Measurements from ENCODE around the gene FLCN.

FLCN gene

DNA sequence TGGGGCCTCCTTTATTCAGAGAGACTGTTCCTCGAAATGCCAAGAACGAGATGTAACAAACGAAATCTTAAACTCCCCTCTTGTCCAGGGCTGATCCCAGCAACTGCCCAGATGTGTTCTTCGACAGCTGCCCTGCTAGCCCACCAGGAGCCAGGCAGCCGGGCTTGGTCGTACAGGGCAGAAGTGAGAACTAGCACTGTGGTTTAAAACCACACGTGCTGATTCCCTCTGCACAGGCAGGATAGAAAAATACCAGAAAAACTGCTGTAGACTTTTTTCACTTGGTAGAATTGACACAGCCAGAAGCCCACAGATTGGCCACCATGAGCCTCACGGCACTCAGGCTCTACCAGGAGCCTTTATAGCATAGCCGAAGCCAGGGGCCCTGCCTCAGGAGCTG is 64.0 kb downstream of the FLCN start:
- TF ChIP-seq FOXM1 (IDR thresholded peaks at IDR 0.05; ENCODE audit: borderline replicate concordance, low read depth) (no peak), NFIC (IDR thresholded peaks at IDR 0.05) (no peak), TAF1 (IDR thresholded peaks at IDR 0.05; ENCODE audit: low read depth) (no peak), YY1 (IDR thresholded peaks at IDR 0.05; ENCODE audit: low read depth) (no peak)

DNA sequence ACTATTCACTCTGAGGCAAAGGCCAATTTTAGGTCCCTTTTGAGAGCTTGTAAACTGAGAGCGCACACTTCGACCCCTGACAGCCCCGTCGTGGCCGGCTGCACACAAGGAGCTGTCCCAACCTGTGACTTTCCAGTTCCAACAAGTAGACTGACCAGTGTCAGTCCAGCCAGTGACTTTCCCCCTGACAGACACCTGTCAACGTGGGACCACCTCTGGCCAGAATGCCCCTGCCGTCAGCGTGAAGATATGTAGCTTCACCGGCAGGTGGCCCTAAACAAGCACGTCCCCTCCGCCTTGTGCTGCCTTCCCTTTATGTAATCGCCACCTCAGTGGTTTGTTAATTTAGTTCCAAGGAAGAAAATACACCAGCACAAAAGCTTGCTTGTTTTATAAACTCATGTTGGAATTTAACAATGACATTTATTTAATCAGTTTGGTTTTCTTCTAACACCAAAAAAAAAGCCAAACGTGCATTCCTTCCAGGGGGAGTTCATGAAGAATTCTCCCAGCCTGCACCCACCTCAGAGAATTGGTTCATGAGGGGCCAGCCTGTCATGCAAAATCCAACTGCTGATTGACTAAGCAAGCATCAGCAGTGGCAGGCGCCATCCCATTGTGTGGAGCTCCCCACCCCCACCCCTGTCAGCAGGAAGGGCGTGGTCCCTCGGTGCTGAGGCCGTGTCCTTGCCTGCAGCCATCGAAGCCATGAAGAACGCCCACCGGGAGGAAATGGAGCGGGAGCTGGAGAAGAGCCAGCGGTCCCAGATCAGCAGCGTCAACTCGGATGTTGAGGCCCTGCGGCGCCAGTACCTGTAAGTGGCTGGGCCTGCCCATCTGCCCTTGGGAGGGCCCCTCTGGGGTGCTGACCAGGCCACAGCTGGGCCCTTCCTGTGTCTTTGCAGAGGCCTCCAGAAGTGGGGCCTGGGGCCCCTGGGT is 64.7 kb downstream of the FLCN start:
- TF ChIP-seq FOXM1 (IDR thresholded peaks at IDR 0.05; ENCODE audit: borderline replicate concordance, low read depth) = no peak
- TF ChIP-seq TEAD4 (IDR thresholded peaks at IDR 0.05) = no peak
- TF ChIP-seq, protein P1, sequence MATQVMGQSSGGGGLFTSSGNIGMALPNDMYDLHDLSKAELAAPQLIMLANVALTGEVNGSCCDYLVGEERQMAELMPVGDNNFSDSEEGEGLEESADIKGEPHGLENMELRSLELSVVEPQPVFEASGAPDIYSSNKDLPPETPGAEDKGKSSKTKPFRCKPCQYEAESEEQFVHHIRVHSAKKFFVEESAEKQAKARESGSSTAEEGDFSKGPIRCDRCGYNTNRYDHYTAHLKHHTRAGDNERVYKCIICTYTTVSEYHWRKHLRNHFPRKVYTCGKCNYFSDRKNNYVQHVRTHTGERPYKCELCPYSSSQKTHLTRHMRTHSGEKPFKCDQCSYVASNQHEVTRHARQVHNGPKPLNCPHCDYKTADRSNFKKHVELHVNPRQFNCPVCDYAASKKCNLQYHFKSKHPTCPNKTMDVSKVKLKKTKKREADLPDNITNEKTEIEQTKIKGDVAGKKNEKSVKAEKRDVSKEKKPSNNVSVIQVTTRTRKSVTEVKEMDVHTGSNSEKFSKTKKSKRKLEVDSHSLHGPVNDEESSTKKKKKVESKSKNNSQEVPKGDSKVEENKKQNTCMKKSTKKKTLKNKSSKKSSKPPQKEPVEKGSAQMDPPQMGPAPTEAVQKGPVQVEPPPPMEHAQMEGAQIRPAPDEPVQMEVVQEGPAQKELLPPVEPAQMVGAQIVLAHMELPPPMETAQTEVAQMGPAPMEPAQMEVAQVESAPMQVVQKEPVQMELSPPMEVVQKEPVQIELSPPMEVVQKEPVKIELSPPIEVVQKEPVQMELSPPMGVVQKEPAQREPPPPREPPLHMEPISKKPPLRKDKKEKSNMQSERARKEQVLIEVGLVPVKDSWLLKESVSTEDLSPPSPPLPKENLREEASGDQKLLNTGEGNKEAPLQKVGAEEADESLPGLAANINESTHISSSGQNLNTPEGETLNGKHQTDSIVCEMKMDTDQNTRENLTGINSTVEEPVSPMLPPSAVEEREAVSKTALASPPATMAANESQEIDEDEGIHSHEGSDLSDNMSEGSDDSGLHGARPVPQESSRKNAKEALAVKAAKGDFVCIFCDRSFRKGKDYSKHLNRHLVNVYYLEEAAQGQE (IDR thresholded peaks at IDR 0.05; ENCODE audit: low read depth) = no peak
- TF ChIP-seq TCF12 (IDR thresholded peaks at IDR 0.05; ENCODE audit: low read depth) = no peak
- no peak for TF ChIP-seq CEBPB (IDR thresholded peaks at IDR 0.05)
- TF ChIP-seq, protein P2, sequence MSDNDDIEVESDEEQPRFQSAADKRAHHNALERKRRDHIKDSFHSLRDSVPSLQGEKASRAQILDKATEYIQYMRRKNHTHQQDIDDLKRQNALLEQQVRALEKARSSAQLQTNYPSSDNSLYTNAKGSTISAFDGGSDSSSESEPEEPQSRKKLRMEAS (IDR thresholded peaks at IDR 0.05) = no peak
- no peak for TF ChIP-seq ZBTB7A (IDR thresholded peaks at IDR 0.05; ENCODE audit: low read depth)

DNA sequence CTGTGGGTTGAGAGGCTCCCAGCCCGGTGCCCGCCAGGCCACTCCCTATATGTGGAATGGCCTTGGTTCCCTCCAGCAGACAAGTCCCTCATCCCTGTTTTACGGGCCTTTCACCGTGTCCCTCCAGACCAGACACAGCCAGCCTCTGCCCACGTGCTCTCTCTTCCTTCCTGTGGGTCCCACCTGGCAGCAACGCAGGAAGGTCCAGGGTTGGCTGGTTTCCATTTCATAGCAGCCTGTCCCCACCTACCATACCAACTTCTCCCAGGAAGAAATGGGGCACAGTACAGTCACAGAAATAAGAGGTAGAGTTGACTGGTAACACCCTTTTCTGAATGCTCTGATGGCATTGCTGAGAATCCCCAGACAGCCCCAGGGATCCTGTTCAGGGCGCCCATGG is 65.8 kb downstream of the FLCN start:
- TF ChIP-seq ZBTB7A (IDR thresholded peaks at IDR 0.05; ENCODE audit: low read depth) = no peak
- no peak for TF ChIP-seq CREB1 (IDR thresholded peaks at IDR 0.05; ENCODE audit: low read depth)
- TF ChIP-seq, protein P3, sequence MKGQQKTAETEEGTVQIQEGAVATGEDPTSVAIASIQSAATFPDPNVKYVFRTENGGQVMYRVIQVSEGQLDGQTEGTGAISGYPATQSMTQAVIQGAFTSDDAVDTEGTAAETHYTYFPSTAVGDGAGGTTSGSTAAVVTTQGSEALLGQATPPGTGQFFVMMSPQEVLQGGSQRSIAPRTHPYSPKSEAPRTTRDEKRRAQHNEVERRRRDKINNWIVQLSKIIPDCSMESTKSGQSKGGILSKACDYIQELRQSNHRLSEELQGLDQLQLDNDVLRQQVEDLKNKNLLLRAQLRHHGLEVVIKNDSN (IDR thresholded peaks at IDR 0.05) = no peak
- TF ChIP-seq, protein P1 (IDR thresholded peaks at IDR 0.05; ENCODE audit: low read depth) = no peak
- TF ChIP-seq, protein P2 (IDR thresholded peaks at IDR 0.05) = no peak
- no peak for TF ChIP-seq TAF1 (IDR thresholded peaks at IDR 0.05; ENCODE audit: low read depth)
- no peak for TF ChIP-seq EP300 (IDR thresholded peaks at IDR 0.05; ENCODE audit: borderline replicate concordance)
- TF ChIP-seq FOXM1 (IDR thresholded peaks at IDR 0.05; ENCODE audit: borderline replicate concordance, low read depth) = no peak
- TF ChIP-seq TEAD4 (IDR thresholded peaks at IDR 0.05) = no peak
- TF ChIP-seq YY1 (IDR thresholded peaks at IDR 0.05; ENCODE audit: low read depth) = no peak

DNA sequence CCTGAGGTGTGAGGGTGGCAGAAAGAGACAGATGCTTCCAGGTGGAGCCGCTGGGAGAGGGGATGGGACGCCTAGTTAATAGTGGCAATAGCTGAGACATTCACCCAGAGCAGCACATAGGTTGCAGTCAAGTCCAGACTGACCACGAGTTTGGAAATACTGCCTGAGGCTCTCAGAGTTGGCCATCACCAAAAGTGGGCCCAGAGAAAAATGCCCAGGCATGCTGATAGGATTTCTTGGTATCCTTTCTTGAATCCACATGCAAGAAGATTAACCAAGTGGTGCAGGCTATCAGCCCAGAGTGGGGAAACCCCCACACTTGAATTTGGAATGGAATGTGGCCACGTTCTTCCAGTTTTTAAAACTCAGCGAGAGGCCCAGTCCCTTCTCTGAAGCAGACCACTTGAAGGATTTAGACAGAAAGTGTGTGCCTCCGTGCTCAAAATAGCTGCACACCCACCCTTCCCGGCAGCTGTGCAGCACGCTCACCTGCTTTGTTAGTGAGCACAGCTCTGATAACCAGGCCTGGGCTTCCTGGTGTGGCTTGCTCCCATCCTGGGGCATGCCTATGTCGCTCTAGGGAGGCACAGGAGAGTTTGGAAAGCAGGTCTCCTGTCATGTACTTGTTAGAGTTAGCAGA is 66.5 kb downstream of the FLCN start:
- TF ChIP-seq RAD21 (IDR thresholded peaks at IDR 0.05; ENCODE audit: low read depth) (no peak), NFIC (IDR thresholded peaks at IDR 0.05) (no peak), CREB1 (IDR thresholded peaks at IDR 0.05; ENCODE audit: low read depth) (no peak)
- TF ChIP-seq, protein P2 (IDR thresholded peaks at IDR 0.05) = no peak

DNA sequence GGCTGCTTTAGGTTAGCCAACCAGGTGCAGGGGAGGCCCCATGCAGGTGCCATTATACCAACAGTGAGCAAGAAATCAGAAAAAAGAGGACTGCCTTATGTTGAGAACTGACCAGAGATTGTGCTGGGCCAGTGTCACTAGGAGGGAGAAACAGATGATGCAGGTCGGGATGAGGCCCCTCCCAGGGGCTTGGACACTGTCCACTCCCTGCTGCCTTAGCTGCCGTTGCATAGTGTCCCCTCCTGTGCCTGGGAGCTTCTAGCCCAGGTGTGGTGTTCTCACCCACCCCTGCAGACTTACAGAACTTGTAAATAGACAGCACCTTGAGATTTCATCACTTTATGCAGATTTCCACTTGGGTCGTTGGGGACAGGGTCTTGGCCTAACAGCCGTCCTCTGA is 67.6 kb downstream of the FLCN start:
- TF ChIP-seq TAF1 (IDR thresholded peaks at IDR 0.05; ENCODE audit: low read depth) = no peak
- no peak for TF ChIP-seq NFIC (IDR thresholded peaks at IDR 0.05)
- TF ChIP-seq, protein P1 (IDR thresholded peaks at IDR 0.05; ENCODE audit: low read depth) = no peak
- TF ChIP-seq CEBPB (IDR thresholded peaks at IDR 0.05) = no peak
- no peak for TF ChIP-seq TEAD4 (IDR thresholded peaks at IDR 0.05)
- no peak for TF ChIP-seq CREB1 (IDR thresholded peaks at IDR 0.05; ENCODE audit: low read depth)
- no peak for TF ChIP-seq RAD21 (IDR thresholded peaks at IDR 0.05; ENCODE audit: low read depth)
